Heart left ventricle (tissue), 16 donors: ENCODE data around the gene USP22. TPM values are rescaled to one million over a fixed set of nuclear protein-coding genes. Genes with fewer than 3 reads are reported as not detected.
A peak's percentile ranks its signal among the peaks of the same experiment; 100 is the strongest.

Experiments used
- ATAC-seq, 4 donors: fragments of 200-7000 bp; cut with Tn5 transposase; one replicate each; pipeline ENCODE4 v1.9.1; 2020 to 2022; ENCODE audit warnings: moderate library complexity in 4 of 4, mild to moderate bottlenecking in 3 of 4, moderate number of reproducible peaks in 1 of 4
- DNase-seq, 5 donors: peaks; one replicate each; pipeline ENCODE4 v3.0.0-alpha.2; 2020
- H3K27ac ChIP-seq, 12 donors: fragments of 200-600 bp; sonication (generic) in 4 of 12; one replicate each; pipeline versions ENCODE4 v1.5.0 to v1.8.0; 2016 to 2022; ENCODE audit warnings: mild to moderate bottlenecking in 2 of 12
- H3K27me3 ChIP-seq, 9 donors: fragments of 200-600 bp; sonication (generic) in 2 of 9; one replicate each; pipeline versions ENCODE4 v1.5.1 to v1.8.0; 2016 to 2022; ENCODE audit warnings: mild to moderate bottlenecking in 3 of 9
- H3K36me3 ChIP-seq, 9 donors: fragments of 200-600 bp; sonication (generic) in 2 of 9; one replicate each; pipeline versions ENCODE4 v1.5.0 to v1.8.0; 2018 to 2022; ENCODE audit warnings: mild to moderate bottlenecking in 2 of 9
- H3K4me1 ChIP-seq, 12 donors: fragments of 200-600 bp; sonication (generic) in 4 of 12; one replicate each; pipeline versions ENCODE4 v1.5.0 to v1.8.0; 2016 to 2022; ENCODE audit warnings: mild to moderate bottlenecking in 3 of 12
- H3K4me3 ChIP-seq, 12 donors: fragments of 200-600 bp; sonication (generic) in 4 of 12; one replicate each; pipeline versions ENCODE4 v1.5.0 to v1.8.0; 2017 to 2022; ENCODE audit warnings: mild to moderate bottlenecking in 9 of 12, moderate library complexity in 4 of 12
- H3K9me3 ChIP-seq, 12 donors: fragments of 200-600 bp; sonication (generic) in 4 of 12; one replicate each; pipeline versions ENCODE4 v1.5.0 to v1.8.0; 2016 to 2022; ENCODE audit warnings: mild to moderate bottlenecking in 1 of 12
- CTCF ChIP-seq, 12 donors: fragments of 200-600 bp; sonication (generic) in 4 of 12; IDR thresholded peaks; one replicate each; pipeline versions ENCODE4 v1.5.0 to v1.8.0; 2018 to 2022; ENCODE audit warnings: antibody characterized with exemption in 12 of 12, mild to moderate bottlenecking in 5 of 12
- POLR2A ChIP-seq, 2 donors: fragments of 450-650 bp; IDR thresholded peaks; one replicate each; pipeline ENCODE4 v1.6.1; 2017; ENCODE audit warnings: antibody characterized with exemption in 2 of 2, mild to moderate bottlenecking in 2 of 2, moderate library complexity in 2 of 2
- WGBS, 4 donors: extraction: QIAGEN DNeasy Blood & Tissue Kit in 2 of 4; methylation state at CpG; one replicate each; pipeline versions ENCODE4 v1.1.5 to v1.1.7; 2013 to 2018; 5-methylcytosine and 5-hydroxymethylcytosine counted together
- intact Hi-C, 10 donors: fragments of 100-400 bp; cut with DNase I; formaldehyde crosslinking; loops; one replicate each; pipeline versions ENCODE4 v1.11.1 to v1.14.2; 2022
- polyA plus RNA-seq, 2 donors: library from polyadenylated mRNA; stranded (reverse); fragments of 200-250 nt; gene quantifications; one replicate each; pipeline ENCODE4 v1.2.3, GENCODE V29; 2013
- total RNA-seq, 9 donors: library from RNA; depleted of rRNA in 2 of 9; stranded (reverse); fragments of >200 nt in 2 of 9; fragmentation: NEBNext Ultra II Directional in 3 of 9; extraction: Animal tissue kit (Norgen Biotek cat#: 25700) in 3 of 9; gene quantifications; one replicate each; pipeline versions ENCODE4 v1.1.0 to v1.2.4, GENCODE V29; 2016 to 2023
- donor health status: ischemic (EF 13 %, LVEDD 7.1; RV severe dilation, severe dysfunction).
- donor health status: healthy with polysubstance abuse.
- donor health status: DM: no; HTN: yes; CAD: no.
- donor health status: DM: no; HTN: no; CAD: no.
- donor health status: ischemic (EF 25% LVEDD 6.9; RV normal size, moderate dysfunction).
- donor health status: ischemic (EF 25% LVEDD 5.7; RV mildly dilated, moderate dysfunction).
- donor health status: healthy.
- donor health status: DM: yes; HTN: yes; CAD: no.
- donor health status: ischemic (EF 35%, LVEDD 5.7; RV mildly dilated, moderate dysfunction).
- donor health status: nonischemic (EF 11% LVEDD 7.7; RV severe dilation, severe dysfunction).
- donor health status: DM: yes; HTN: yes; CAD: no.
- donor health status: PGD.
- donor health status: ischemic (EF 29% LVEDD 5.4; RV normal size, mild dysfunction).
- donor health status: nonischemic (EF 23%, LVEDD 6.1; RV moderate dilation, normal function).

Gene USP22
- total and polyA plus RNA-seq, 11 donors, result 33.7 to 207 (median 169) TPM

- peak overlapping the region in 4 of 12 donors; percentile 10 to 21 (median 16) for H3K27ac ChIP-seq
- DNase-seq (peak in 2 of 5 donors; percentile 60 to 66), ATAC-seq (peak in 3 of 4 donors; percentile 35 to 60 (median 55))
- H3K36me3 ChIP-seq, result peaks cover 0 to 2% (median 0%) of the 10 kb centered on the region in 9 donors
- peak; percentile 78 to 95 (median 88) for TF ChIP-seq CTCF (IDR thresholded peaks at IDR 0.05)
- TF ChIP-seq POLR2A (IDR thresholded peaks at IDR 0.05), result no peak
- H3K27me3 ChIP-seq, result no peaks in the 10 kb centered on the region
- intact Hi-C loops, result loop anchor here in 8 of 10 donors (2.0 to 10.0 kb wide), 8 partner anchors 68 to 768 kb away; no protein-coding TSS in a partner anchor
- H3K4me1 ChIP-seq, result peaks cover 0 to 36% (median 9%) of the 10 kb centered on the region in 12 donors
- H3K9me3 ChIP-seq, result no peaks in the 10 kb centered on the region
- WGBS, 4 donors, result 51 to 62% (median 59%) methylated on average over 17 of the region's 17 CpGs
- H3K4me3 ChIP-seq, result peak overlapping the region in 6 of 12 donors; percentile 15 to 41 (median 33)
These were observed 49.6 kb downstream of the USP22 start for GRCh38 chr17:20992987-20993862.

- Histone ChIP-seq H3K36me3 (no peaks in the 10 kb centered on the region), H3K27me3 (no peaks in the 10 kb centered on the region), H3K27ac (peak overlapping the region in 2 of 12 donors; percentile 16 to 21), H3K4me3 (peak overlapping the region in 6 of 12 donors; percentile 15 to 41 (median 33)), H3K9me3 (no peaks in the 10 kb centered on the region), H3K4me1 (peaks cover 0 to 27% (median 8%) of the 10 kb centered on the region in 12 donors)
- ATAC-seq (no peak), DNase-seq (no peak)
- WGBS, 4 donors, result 73 to 80% (median 75%) methylated on average over 4 to 12 of the region's 12 CpGs
- no peak for TF ChIP-seq POLR2A (IDR thresholded peaks at IDR 0.05)
- TF ChIP-seq CTCF (IDR thresholded peaks at IDR 0.05), result no peak
- intact Hi-C loops, result loop anchor here in 8 of 10 donors (2.0 to 10.0 kb wide), 8 partner anchors 68 to 768 kb away; no protein-coding TSS in a partner anchor
These were observed 50.4 kb downstream of the USP22 start for GRCh38 chr17:20992416-20992815.

- 84 to 91% (median 87%) methylated on average over 17 of the region's 17 CpGs for WGBS, 4 donors
These were observed 51.4 kb downstream of the USP22 start for GRCh38 chr17:20991276-20992037.

More at GRCh38 chr17:20991276-20992037, 51.4 kb downstream of the USP22 start:
- Histone ChIP-seq H3K4me1 (peaks cover 0 to 18% (median 7%) of the 10 kb centered on the region in 12 donors), H3K27me3 (no peaks in the 10 kb centered on the region), H3K36me3 (no peaks in the 10 kb centered on the region), H3K4me3 (no peak overlapping the region), H3K9me3 (no peaks in the 10 kb centered on the region), H3K27ac (no peak overlapping the region)
- no peak for ATAC-seq
- DNase-seq, result no peak
- TF ChIP-seq CTCF (IDR thresholded peaks at IDR 0.05) (no peak), POLR2A (IDR thresholded peaks at IDR 0.05) (no peak)
- intact Hi-C loops, result loop anchor here in 8 of 10 donors (2.0 to 10.0 kb wide), 8 partner anchors 67 to 767 kb away; no protein-coding TSS in a partner anchor
